HG03520 (cell line): ENCODE data around the gene POTEH.
"Not testable (repeated sequence)": the region's sequence is repeated elsewhere in the genome, so short reads cannot be mapped to it uniquely, and the experiment has no call there.

Source experiments
- ATAC-seq: cut with Tn5 transposase; IDR thresholded peaks from one replicate; pipeline ENCODE4 v1.9.1; 2021; ENCODE audit warnings: mild to moderate bottlenecking, moderate library complexity; ENCODE audit not compliant: unreplicated experiment

Gene POTEH

GRCh38 chr22:15689749-15690125 lies at the start of gene POTEH:
Gene POTEH, plus strand, starts transcription at chr22:15690026. Its CDS starts 52 bp downstream, at chr22:15690078.
- ATAC-seq, result not testable (repeated sequence)

- not testable (repeated sequence) for ATAC-seq
These were observed 47.5 kb upstream of the POTEH start for GRCh38 chr22:15642288-15642861.

- ATAC-seq, result not testable (repeated sequence)
These were observed 37.9 kb upstream of the POTEH start for GRCh38 chr22:15651954-15652353.

GRCh38 chr22:15652738-15653137 lies 37.1 kb upstream of the POTEH start:
- ATAC-seq, result not testable (repeated sequence)

GRCh38 chr22:15653241-15653640 lies 36.6 kb upstream of the POTEH start:
- not testable (repeated sequence) for ATAC-seq

GRCh38 chr22:15661102-15661501 lies 28.7 kb upstream of the POTEH start:
- ATAC-seq, result not testable (repeated sequence)

- not testable (repeated sequence) for ATAC-seq
These were observed 25.1 kb upstream of the POTEH start for GRCh38 chr22:15664682-15665081.

GRCh38 chr22:15665478-15665877 lies 24.3 kb upstream of the POTEH start:
- ATAC-seq, result not testable (repeated sequence)

- not testable (repeated sequence) for ATAC-seq
These were observed 20.4 kb upstream of the POTEH start for GRCh38 chr22:15669430-15669829.

- ATAC-seq, result not testable (repeated sequence)
These were observed 10.1 kb upstream of the POTEH start for GRCh38 chr22:15679702-15680101.

GRCh38 chr22:15684115-15684514 lies 5.7 kb upstream of the POTEH start:
- ATAC-seq, result not testable (repeated sequence)

GRCh38 chr22:15684695-15685094 lies 5.1 kb upstream of the POTEH start:
- not testable (repeated sequence) for ATAC-seq

GRCh38 chr22:15685641-15686040 lies 4.2 kb upstream of the POTEH start:
- ATAC-seq, result not testable (repeated sequence)

- ATAC-seq, result not testable (repeated sequence)
These were observed 2.7 kb upstream of the POTEH start for GRCh38 chr22:15687086-15687485.

GRCh38 chr22:15687676-15688075 lies 2.1 kb upstream of the POTEH start:
- ATAC-seq, result not testable (repeated sequence)

- not testable (repeated sequence) for ATAC-seq
These were observed 1.7 kb upstream of the POTEH start for GRCh38 chr22:15688090-15688489.

GRCh38 chr22:15689012-15689748 lies 646 bp upstream of the POTEH start:
- ATAC-seq, result not testable (repeated sequence)

GRCh38 chr22:15713600-15713999 lies 23.8 kb downstream of the POTEH start:
- ATAC-seq, result not testable (repeated sequence)

- ATAC-seq, result not testable (repeated sequence)
These were observed 24.3 kb downstream of the POTEH start for GRCh38 chr22:15714125-15714524.

GRCh38 chr22:15721884-15722283 lies 32.1 kb downstream of the POTEH start:
- not testable (repeated sequence) for ATAC-seq

- not testable (repeated sequence) for ATAC-seq
These were observed 39.5 kb downstream of the POTEH start for GRCh38 chr22:15729209-15729917.

GRCh38 chr22:15731023-15731422 lies 41.2 kb downstream of the POTEH start:
- not testable (repeated sequence) for ATAC-seq
